Hindlimb muscle (tissue), 1 donor: ENCODE data around the gene ZNF230. TPM values are rescaled to one million over a fixed set of nuclear protein-coding genes. Genes with fewer than 3 reads are reported as not detected.

Experiments used
- DNase-seq: peaks from one replicate; pipeline ENCODE4 v3.0.0-alpha.2; 2013
- polyA plus RNA-seq: library from polyadenylated mRNA; unstranded; fragments of 120-200 nt; gene quantifications from one replicate; pipeline ENCODE4 v1.2.1, GENCODE V29; 2013; ENCODE audit not compliant: insufficient read length

The ZNF230 gene
- polyA plus RNA-seq, 1 donor = 2.1 TPM

DNA sequence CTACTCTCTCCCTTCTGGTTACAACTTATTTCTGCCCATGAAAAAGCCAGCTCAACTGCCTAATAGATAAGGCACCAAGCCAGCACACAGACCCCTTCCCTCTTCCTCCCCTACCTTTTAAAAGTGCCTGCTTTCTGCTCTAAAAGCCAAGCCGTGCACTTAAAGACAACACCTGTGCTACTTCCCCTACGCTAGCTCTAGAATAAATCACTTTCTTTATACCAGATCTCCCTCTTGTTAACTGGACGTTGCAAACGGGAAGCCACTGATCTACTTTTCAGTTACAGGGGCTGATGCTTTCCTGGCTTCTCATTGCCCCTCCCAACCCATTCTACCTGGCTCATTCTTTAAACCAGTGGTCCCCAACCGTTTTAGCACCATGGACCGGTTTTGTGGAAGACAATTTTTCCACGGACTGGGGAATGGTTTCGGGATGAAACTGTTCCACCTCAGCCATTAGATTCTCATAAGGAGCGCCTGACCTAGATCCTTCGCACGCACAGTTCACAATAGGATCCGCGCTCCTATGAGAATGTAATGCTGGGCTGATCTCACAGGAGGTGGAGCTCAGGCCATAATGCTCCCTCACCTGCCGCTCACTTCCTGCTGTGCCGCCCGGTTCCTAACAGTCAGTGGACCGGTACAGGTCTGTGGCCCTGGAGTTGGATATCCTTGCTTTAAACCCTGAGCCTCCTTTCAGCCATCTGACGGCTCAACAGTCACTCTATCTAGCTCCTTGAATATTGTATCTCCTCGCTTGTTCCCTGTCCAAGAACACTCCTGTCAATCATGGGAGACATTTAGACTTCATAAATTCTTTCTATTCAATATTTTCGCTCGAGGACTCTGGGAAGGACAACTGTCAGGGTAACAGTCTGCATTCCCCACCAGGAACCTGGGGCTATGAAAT lies 48.2 kb downstream of the ZNF230 start:
- no peak for DNase-seq

DNA sequence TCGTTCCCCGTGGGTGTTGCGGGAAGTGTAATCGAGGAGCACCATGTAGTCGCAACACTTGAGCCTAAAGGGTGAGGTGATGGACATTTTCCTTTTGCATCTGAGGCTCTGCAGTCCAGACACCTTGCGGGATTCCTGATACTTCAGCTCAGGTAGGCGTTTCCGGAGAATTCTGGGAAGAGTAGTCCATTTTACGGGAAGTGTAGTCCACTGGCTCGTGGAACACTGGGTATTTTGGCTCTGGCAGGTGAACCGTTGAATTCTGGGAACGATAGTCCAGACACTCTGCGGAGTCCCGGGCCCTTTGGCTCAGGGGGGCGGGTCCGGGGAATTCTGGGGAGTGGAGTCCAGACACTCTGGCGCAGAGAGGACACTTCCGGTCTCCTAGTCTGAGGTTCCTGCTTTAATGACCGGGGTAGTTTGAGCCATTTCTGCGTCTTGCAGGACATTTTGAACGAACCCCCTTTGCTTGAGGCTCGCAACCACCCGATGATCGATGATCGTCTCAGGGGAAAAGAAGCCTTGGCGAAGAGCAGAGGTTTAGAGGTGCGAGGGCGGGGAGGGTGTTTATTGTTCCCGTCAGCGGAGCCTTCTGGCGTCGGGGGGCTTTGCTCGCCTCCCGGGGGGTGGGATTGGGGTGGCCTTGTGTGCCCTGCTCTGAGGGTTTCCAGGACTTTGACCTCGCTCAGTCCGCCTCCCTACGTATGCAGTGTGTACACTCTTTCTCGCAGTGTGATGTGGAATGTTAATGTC lies 49.1 kb downstream of the ZNF230 start, which contains the start of gene ZNF223:
Gene ZNF223, plus strand, starts transcription at position 387 of the 753 bp plus-strand sequence. CDS start 3,141 bp downstream, outside the sequence.
- DNase-seq = peak; percentile 95

DNA sequence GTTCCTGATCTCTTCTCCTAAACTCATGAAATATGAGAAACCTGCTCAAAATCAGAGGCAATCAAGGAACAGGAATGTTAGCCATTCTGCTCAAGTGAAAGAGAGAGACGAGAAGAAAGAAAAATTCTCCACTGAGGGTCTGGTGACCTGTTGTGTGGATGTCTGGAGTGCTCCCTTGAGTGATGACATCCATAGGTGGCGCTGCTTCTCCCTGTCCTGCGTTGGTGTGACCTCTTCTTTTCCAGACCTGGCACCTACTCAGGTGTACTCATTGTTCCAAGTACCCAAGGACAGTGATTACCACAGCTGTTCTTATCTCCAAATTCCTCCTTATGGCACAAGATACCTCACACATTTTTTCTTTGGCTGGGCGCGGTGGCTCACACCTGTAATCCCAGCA lies 53.1 kb downstream of the ZNF230 start:
- DNase-seq = no peak

DNA sequence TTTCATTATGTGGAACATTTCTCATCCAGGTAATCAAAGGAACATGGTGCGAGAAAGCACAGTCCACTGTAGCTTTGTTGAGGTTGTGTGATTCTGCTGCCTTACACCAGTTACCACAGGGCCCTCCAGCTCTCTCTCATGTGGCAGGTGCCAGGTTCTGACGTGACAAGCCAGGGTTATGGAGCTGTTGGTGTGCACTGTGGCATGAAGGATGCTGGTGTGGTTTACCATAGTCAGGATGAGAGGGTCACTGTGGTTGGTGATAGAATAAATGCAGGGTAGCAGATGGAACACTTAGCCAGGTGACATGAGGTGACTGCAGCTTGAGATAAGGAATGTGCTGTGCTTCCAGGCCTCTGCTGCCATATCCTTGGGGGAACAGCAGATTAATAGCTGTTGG lies 56.5 kb downstream of the ZNF230 start:
- no peak for DNase-seq

DNA sequence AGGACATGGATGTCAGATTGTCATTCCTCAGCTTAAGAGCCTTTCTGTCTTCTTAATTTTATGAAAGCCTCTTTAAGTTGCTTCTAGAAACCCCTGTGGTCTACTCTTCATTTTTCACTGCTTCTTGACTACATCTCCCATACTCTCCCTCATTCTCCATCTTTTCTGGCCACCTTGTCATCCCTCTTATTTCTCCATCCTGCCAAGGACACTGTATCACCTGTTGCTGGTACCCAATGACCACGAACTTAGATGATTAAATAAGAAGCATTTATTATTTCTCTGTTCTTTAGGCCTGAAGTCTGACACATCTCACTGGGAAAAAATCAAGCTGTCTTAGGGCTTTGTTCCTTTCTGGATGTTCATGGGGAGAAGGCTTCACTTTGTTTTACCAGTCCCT lies 58.3 kb downstream of the ZNF230 start:
- no peak for DNase-seq

Other genes starting within 250 kb of the ZNF230 start
- 40.9 TPM for gene SMG9, start 248.0 kb upstream of the ZNF230 start, polyA plus RNA-seq
- 1.1 TPM for gene KCNN4, start 222.0 kb upstream of the ZNF230 start, polyA plus RNA-seq
- 0.52 TPM for gene LYPD5, start 200.5 kb upstream of the ZNF230 start, polyA plus RNA-seq
- gene ZNF283, start 175.6 kb upstream of the ZNF230 start, polyA plus RNA-seq = 8.3 TPM
- gene ZNF404, start 119.0 kb upstream of the ZNF230 start, polyA plus RNA-seq = 8.6 TPM
- 15.3 TPM for gene ZNF45, start 67.7 kb upstream of the ZNF230 start, polyA plus RNA-seq
- 3.0 TPM for gene ZNF221, start 51.7 kb upstream of the ZNF230 start, polyA plus RNA-seq
- 7.2 TPM for gene ZNF155, start 18.8 kb upstream of the ZNF230 start, polyA plus RNA-seq
- gene ZNF222, start 22.4 kb downstream of the ZNF230 start, polyA plus RNA-seq = 3.3 TPM
- 3.5 TPM for gene ZNF223, start 49.1 kb downstream of the ZNF230 start, polyA plus RNA-seq
- gene ZNF284, start 69.2 kb downstream of the ZNF230 start, polyA plus RNA-seq = 2.9 TPM
- 15.3 TPM for gene ZNF224, start 91.4 kb downstream of the ZNF230 start, polyA plus RNA-seq
- 4.5 TPM for gene ZNF225, start 110.4 kb downstream of the ZNF230 start, polyA plus RNA-seq
- gene ZNF234, start 138.6 kb downstream of the ZNF230 start, polyA plus RNA-seq = 9.6 TPM
- gene ZNF226, start 162.1 kb downstream of the ZNF230 start, polyA plus RNA-seq = 13.0 TPM
- gene ZNF227, start 209.6 kb downstream of the ZNF230 start, polyA plus RNA-seq = 11.9 TPM